DOHH2 (cell line): Measurements from ENCODE around the gene REL.
A peak's percentile ranks its signal among the peaks of the same experiment; 100 is the strongest.

Source experiments
- H3F3A ChIP-seq: fragments of 200-600 bp; sonication (generic), shearing (Covaris generic); 2 replicates; pipeline ENCODE4 v1.6.0; 2016; ENCODE audit warnings: antibody characterized with exemption, mild to moderate bottlenecking; ENCODE audit not compliant: control insufficient read depth, insufficient read depth
- H3K27ac ChIP-seq: fragments of 200-600 bp; sonication (generic); 2 replicates; pipeline ENCODE4 v1.5.1; 2014; ENCODE audit warnings: low read depth, mild to moderate bottlenecking, low read length, moderate library complexity
- H3K27me3 ChIP-seq: fragments of 200-600 bp; sonication (generic); 2 replicates; pipeline ENCODE4 v1.6.1; 2014; ENCODE audit warnings: mild to moderate bottlenecking, low read length, mixed read lengths; ENCODE audit not compliant: control insufficient read depth
- H3K36me3 ChIP-seq: fragments of 200-600 bp; sonication (generic); 2 replicates; pipeline ENCODE4 v1.6.1; 2014; ENCODE audit warnings: mild to moderate bottlenecking, low read length, moderate library complexity, mixed read lengths; ENCODE audit not compliant: control insufficient read depth
- H3K4me1 ChIP-seq: fragments of 200-600 bp; sonication (generic); 2 replicates; pipeline ENCODE4 v1.6.1; 2014; ENCODE audit warnings: mild to moderate bottlenecking, low read length, mixed read lengths; ENCODE audit not compliant: control insufficient read depth
- H3K4me2 ChIP-seq: fragments of 200-600 bp; sonication (generic); 2 replicates; pipeline ENCODE4 v1.6.0; 2014; ENCODE audit warnings: mild to moderate bottlenecking, low read length, moderate library complexity
- H3K4me3 ChIP-seq: fragments of 200-600 bp; sonication (generic); 2 replicates; pipeline ENCODE4 v1.5.1; 2014; ENCODE audit warnings: mild to moderate bottlenecking, low read length, mixed read lengths
- H3K79me2 ChIP-seq: fragments of 200-600 bp; sonication (generic); 2 replicates; pipeline ENCODE4 v1.6.1; 2014; ENCODE audit warnings: mild to moderate bottlenecking, low read length, mixed read lengths; ENCODE audit not compliant: control insufficient read depth
- H3K9me2 ChIP-seq: fragments of 200-600 bp; sonication (generic); replicated peaks from 2 replicates; pipeline ENCODE4 v1.6.1; 2014; ENCODE audit warnings: mild to moderate bottlenecking, low read length, mixed read lengths; ENCODE audit not compliant: control insufficient read depth
- H3K9me3 ChIP-seq: fragments of 200-600 bp; sonication (generic); 2 replicates; pipeline ENCODE4 v1.6.1; 2014; ENCODE audit warnings: antibody characterized with exemption, low read length, mixed read lengths; ENCODE audit not compliant: control insufficient read depth, insufficient read depth
- H4K20me1 ChIP-seq: fragments of 200-600 bp; sonication (generic); 2 replicates; pipeline ENCODE4 v1.6.0; 2014; ENCODE audit warnings: low read depth, mild to moderate bottlenecking, antibody characterized with exemption, low read length, moderate library complexity; ENCODE audit not compliant: control insufficient read depth, insufficient read depth
- CTCF ChIP-seq: fragments of 200-600 bp; sonication (generic); IDR thresholded peaks from one replicate; pipeline ENCODE4 v1.5.1; 2014; ENCODE audit warnings: antibody characterized with exemption, mild to moderate bottlenecking, low read depth, low read length; ENCODE audit not compliant: poor library complexity, severe bottlenecking
- EZH2phosphoT487 ChIP-seq: fragments of 200-600 bp; sonication (generic); IDR thresholded peaks from 2 replicates; pipeline ENCODE4 v1.6.1; 2017; ENCODE audit warnings: borderline replicate concordance, mild to moderate bottlenecking, antibody characterized with exemption, low read length, moderate library complexity, mixed read lengths

REL gene

GRCh38 chr2:60964651-60965498 is 83.5 kb downstream of the REL start:
- no peak for TF ChIP-seq EZH2phosphoT487
- TF ChIP-seq CTCF: no peak
- H3K9me3 ChIP-seq: no peaks in the 10 kb centered on the region
- H3K4me1 ChIP-seq: peaks cover 69% of the 10 kb centered on the region
- H3K27me3 ChIP-seq: no peaks in the 10 kb centered on the region
- peaks cover 32% of the 10 kb centered on the region for H3K36me3 ChIP-seq
- H4K20me1 ChIP-seq: no peaks in the 10 kb centered on the region
- peak overlapping the region; percentile 63 for H3K4me3 ChIP-seq
- H3K79me2 ChIP-seq: peaks cover 26% of the 10 kb centered on the region
- H3K27ac ChIP-seq: peak overlapping the region; percentile 93
- peaks cover 48% of the 10 kb centered on the region for H3F3A ChIP-seq
- no peaks in the 10 kb centered on the region for H3K9me2 ChIP-seq
- peak overlapping the region; percentile 65 for H3K4me2 ChIP-seq

- Histone ChIP-seq H3K4me1 (peaks cover 75% of the 10 kb centered on the region), H3K79me2 (peaks cover 32% of the 10 kb centered on the region), H3K9me3 (no peaks in the 10 kb centered on the region), H3K4me3 (peak overlapping the region; percentile 63), H3K9me2 (no peaks in the 10 kb centered on the region), H3F3A (peaks cover 48% of the 10 kb centered on the region), H3K27me3 (no peaks in the 10 kb centered on the region), H4K20me1 (no peaks in the 10 kb centered on the region), H3K36me3 (peaks cover 32% of the 10 kb centered on the region), H3K4me2 (peak overlapping the region; percentile 65), H3K27ac (peak overlapping the region; percentile 93)
- no peak for TF ChIP-seq CTCF
- TF ChIP-seq EZH2phosphoT487: no peak
Measured at GRCh38 chr2:60965499-60965785, 84.1 kb downstream of the REL start.

- Histone ChIP-seq H4K20me1 (no peaks in the 10 kb centered on the region), H3K9me2 (no peaks in the 10 kb centered on the region), H3K4me3 (peak overlapping the region; percentile 63), H3K4me1 (peaks cover 87% of the 10 kb centered on the region), H3K27ac (peak overlapping the region; percentile 93), H3K27me3 (no peaks in the 10 kb centered on the region), H3K79me2 (peaks cover 33% of the 10 kb centered on the region), H3K9me3 (no peaks in the 10 kb centered on the region), H3K4me2 (peak overlapping the region; percentile 65), H3F3A (peaks cover 50% of the 10 kb centered on the region), H3K36me3 (peaks cover 26% of the 10 kb centered on the region)
- TF ChIP-seq EZH2phosphoT487 (no peak), CTCF (no peak)
Measured at GRCh38 chr2:60966507-60967405, 85.4 kb downstream of the REL start.
